ENCODE measurements around the gene MIR17HG.

The MIR17HG gene

DNA sequence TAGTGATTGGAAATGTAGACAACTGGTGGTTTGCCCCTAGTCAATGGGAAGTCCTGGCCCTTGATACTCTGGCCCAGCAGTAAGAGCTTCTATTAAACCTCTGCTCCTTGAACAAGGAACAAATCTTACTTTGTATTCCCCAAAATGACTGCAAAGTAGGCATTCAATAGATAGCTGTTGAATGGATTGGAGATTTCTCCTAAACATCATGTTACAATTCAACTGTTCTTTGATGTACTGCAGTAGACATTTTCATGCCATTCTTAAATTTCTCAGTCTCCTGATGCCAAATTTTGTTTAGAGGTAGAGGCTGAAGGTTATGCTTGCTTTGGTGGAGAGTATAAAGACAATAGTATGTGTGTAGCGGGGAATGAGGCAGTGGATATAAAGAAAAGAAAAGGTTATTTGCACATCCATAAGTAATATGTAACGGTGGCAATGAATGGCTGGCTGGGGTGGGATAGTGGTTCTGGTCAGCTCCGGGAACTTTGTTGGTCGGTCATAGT lies 12.8 kb downstream of the MIR17HG start:
- H3K9me3 ChIP-seq (ENCODE audit: insufficient read depth, low read depth, low read length): no peaks in the 10 kb centered on the region
- H4K8ac ChIP-seq (ENCODE audit: low read depth, low read length): no peak overlapping the region
- H2AFZ ChIP-seq (ENCODE audit: insufficient read depth, low read length, poor library complexity): no peak overlapping the region
- H3K36me3 ChIP-seq (ENCODE audit: control insufficient read depth in 1 of 2, insufficient read depth in 2 of 2, low read length in 2 of 2): peaks cover 0 to 15% of the 10 kb centered on the region in 2 experiments
- no CpG with 5 or more reads among the region's 4 CpGs for WGBS (ENCODE audit: extremely low coverage, insufficient coverage, insufficient read length)
- no peaks in the 10 kb centered on the region for H3K79me1 ChIP-seq (ENCODE audit: low read length)
- H3K14ac ChIP-seq (ENCODE audit: low read length): no peak overlapping the region
- H3K79me2 ChIP-seq (ENCODE audit: control insufficient read depth, insufficient read depth, low read length, poor library complexity): no peaks in the 10 kb centered on the region
- no peaks in the 10 kb centered on the region for H3K27me3 ChIP-seq (ENCODE audit: insufficient read depth, low read length)
- H3K4me3 ChIP-seq (ENCODE audit: low read depth, low read length): no peak overlapping the region
- H2BK120ac ChIP-seq (ENCODE audit: insufficient read depth, low read length, poor library complexity): no peak overlapping the region
- no peak for DNase-seq
- H3K18ac ChIP-seq (ENCODE audit: low read length): no peak overlapping the region
- H2BK5ac ChIP-seq (ENCODE audit: low read depth, low read length, poor library complexity): no peak overlapping the region
- H3K4ac ChIP-seq (ENCODE audit: low read depth, low read length): no peak overlapping the region
- no peak overlapping the region for H3K27ac ChIP-seq (ENCODE audit: low read depth, low read length)
- H3K23ac ChIP-seq (ENCODE audit: low read length): no peak overlapping the region
- H3K4me1 ChIP-seq (ENCODE audit: control insufficient read depth in 1 of 2, insufficient read depth in 2 of 2, low read length in 2 of 2): no peaks in the 10 kb centered on the region
- no peak overlapping the region for H2AK5ac ChIP-seq (ENCODE audit: low read length)
- no peak overlapping the region for H3K9ac ChIP-seq (ENCODE audit: low read length)
- H4K91ac ChIP-seq (ENCODE audit: low read depth, low read length): no peak overlapping the region
- no peak overlapping the region for H2BK12ac ChIP-seq (ENCODE audit: low read length)
- no peak overlapping the region for H3K4me2 ChIP-seq (ENCODE audit: low read length)
- H4K12ac ChIP-seq (ENCODE audit: low read depth, low read length): no peak overlapping the region

DNA sequence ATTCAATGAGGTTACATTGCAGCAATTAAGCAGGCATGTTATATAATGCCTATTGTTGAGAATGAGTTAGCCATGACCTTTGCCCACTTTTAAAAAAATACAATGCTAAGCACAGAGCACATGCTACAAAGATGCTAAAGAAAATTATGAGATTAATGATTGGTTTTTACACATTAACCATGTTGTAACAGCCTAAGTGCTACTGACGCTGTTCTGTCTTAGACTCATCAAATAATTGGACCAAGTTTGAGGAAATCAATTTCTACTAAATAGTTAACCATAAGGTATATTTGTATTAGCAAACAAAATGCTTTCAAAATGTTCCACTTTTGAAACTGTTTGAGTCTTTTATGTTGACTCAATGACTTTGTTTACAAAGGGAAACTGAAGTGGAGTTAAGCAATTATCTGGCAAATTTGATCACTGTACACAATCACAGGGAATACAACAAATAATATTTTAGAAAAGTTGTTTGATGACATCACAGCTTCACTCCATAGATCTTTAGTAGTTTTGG lies 14.3 kb downstream of the MIR17HG start:
- Histone ChIP-seq H4K8ac (ENCODE audit: low read depth, low read length) (no peak overlapping the region), H4K12ac (ENCODE audit: low read depth, low read length) (no peak overlapping the region), H3K23ac (ENCODE audit: low read length) (no peak overlapping the region), H3K4ac (ENCODE audit: low read depth, low read length) (no peak overlapping the region), H2BK5ac (ENCODE audit: low read depth, low read length, poor library complexity) (no peak overlapping the region), H3K9ac (ENCODE audit: low read length) (no peak overlapping the region), H2BK120ac (ENCODE audit: insufficient read depth, low read length, poor library complexity) (no peak overlapping the region), H3K79me1 (ENCODE audit: low read length) (no peaks in the 10 kb centered on the region), H3K27ac (ENCODE audit: low read depth, low read length) (no peak overlapping the region), H3K9me3 (ENCODE audit: insufficient read depth, low read depth, low read length) (no peaks in the 10 kb centered on the region), H3K36me3 (ENCODE audit: control insufficient read depth in 1 of 2, insufficient read depth in 2 of 2, low read length in 2 of 2) (peaks cover 0 to 10% of the 10 kb centered on the region in 2 experiments), H4K91ac (ENCODE audit: low read depth, low read length) (no peak overlapping the region), H3K4me3 (ENCODE audit: low read depth, low read length) (no peak overlapping the region), H3K14ac (ENCODE audit: low read length) (no peak overlapping the region), H3K4me2 (ENCODE audit: low read length) (no peak overlapping the region), H3K18ac (ENCODE audit: low read length) (no peak overlapping the region), H2AK5ac (ENCODE audit: low read length) (no peak overlapping the region), H2AFZ (ENCODE audit: insufficient read depth, low read length, poor library complexity) (no peak overlapping the region), H3K27me3 (ENCODE audit: insufficient read depth, low read length) (no peaks in the 10 kb centered on the region), H2BK12ac (ENCODE audit: low read length) (no peak overlapping the region), H3K4me1 (ENCODE audit: control insufficient read depth in 1 of 2, insufficient read depth in 2 of 2, low read length in 2 of 2) (no peaks in the 10 kb centered on the region), H3K79me2 (ENCODE audit: control insufficient read depth, insufficient read depth, low read length, poor library complexity) (no peaks in the 10 kb centered on the region)
- WGBS (ENCODE audit: extremely low coverage, insufficient coverage, insufficient read length): no CpG with 5 or more reads among the region's 1 CpG
- DNase-seq: no peak

- H3K18ac ChIP-seq (ENCODE audit: low read length): no peak overlapping the region
- no peak overlapping the region for H4K91ac ChIP-seq (ENCODE audit: low read depth, low read length)
- no peaks in the 10 kb centered on the region for H3K9me3 ChIP-seq (ENCODE audit: insufficient read depth, low read depth, low read length)
- H3K9ac ChIP-seq (ENCODE audit: low read length): no peak overlapping the region
- no peak overlapping the region for H3K4me3 ChIP-seq (ENCODE audit: low read depth, low read length)
- no peak overlapping the region for H3K4ac ChIP-seq (ENCODE audit: low read depth, low read length)
- no peak overlapping the region for H4K12ac ChIP-seq (ENCODE audit: low read depth, low read length)
- H2AK5ac ChIP-seq (ENCODE audit: low read length): no peak overlapping the region
- H2BK12ac ChIP-seq (ENCODE audit: low read length): no peak overlapping the region
- no peaks in the 10 kb centered on the region for H3K79me2 ChIP-seq (ENCODE audit: control insufficient read depth, insufficient read depth, low read length, poor library complexity)
- H4K8ac ChIP-seq (ENCODE audit: low read depth, low read length): no peak overlapping the region
- no peaks in the 10 kb centered on the region for H3K27me3 ChIP-seq (ENCODE audit: insufficient read depth, low read length)
- H3K4me2 ChIP-seq (ENCODE audit: low read length): no peak overlapping the region
- H2AFZ ChIP-seq (ENCODE audit: insufficient read depth, low read length, poor library complexity): no peak overlapping the region
- DNase-seq: no peak
- H3K79me1 ChIP-seq (ENCODE audit: low read length): no peaks in the 10 kb centered on the region
- H3K27ac ChIP-seq (ENCODE audit: low read depth, low read length): no peak overlapping the region
- H3K14ac ChIP-seq (ENCODE audit: low read length): no peak overlapping the region
- H2BK5ac ChIP-seq (ENCODE audit: low read depth, low read length, poor library complexity): no peak overlapping the region
- H3K4me1 ChIP-seq (ENCODE audit: control insufficient read depth in 1 of 2, insufficient read depth in 2 of 2, low read length in 2 of 2): peaks cover 0 to 2% of the 10 kb centered on the region in 2 experiments
- WGBS (ENCODE audit: extremely low coverage, insufficient coverage, insufficient read length): no CpG with 5 or more reads among the region's 1 CpG
- peaks cover 0 to 4% of the 10 kb centered on the region in 2 experiments for H3K36me3 ChIP-seq (ENCODE audit: control insufficient read depth in 1 of 2, insufficient read depth in 2 of 2, low read length in 2 of 2)
- no peak overlapping the region for H3K23ac ChIP-seq (ENCODE audit: low read length)
- no peak overlapping the region for H2BK120ac ChIP-seq (ENCODE audit: insufficient read depth, low read length, poor library complexity)
Observed at GRCh38 chr13:91362908-91363307, 15.4 kb downstream of the MIR17HG start.

- H3K27ac ChIP-seq (ENCODE audit: low read depth, low read length): no peak overlapping the region
- H4K12ac ChIP-seq (ENCODE audit: low read depth, low read length): no peak overlapping the region
- WGBS (ENCODE audit: extremely low coverage, insufficient coverage, insufficient read length): no CpG with 5 or more reads among the region's 1 CpG
- H2AK5ac ChIP-seq (ENCODE audit: low read length): no peak overlapping the region
- no peak for DNase-seq
- no peak overlapping the region for H4K8ac ChIP-seq (ENCODE audit: low read depth, low read length)
- no peak overlapping the region for H3K23ac ChIP-seq (ENCODE audit: low read length)
- H3K9me3 ChIP-seq (ENCODE audit: insufficient read depth, low read depth, low read length): no peaks in the 10 kb centered on the region
- no peaks in the 10 kb centered on the region for H3K27me3 ChIP-seq (ENCODE audit: insufficient read depth, low read length)
- H2AFZ ChIP-seq (ENCODE audit: insufficient read depth, low read length, poor library complexity): no peak overlapping the region
- H2BK12ac ChIP-seq (ENCODE audit: low read length): no peak overlapping the region
- no peak overlapping the region for H3K4me3 ChIP-seq (ENCODE audit: low read depth, low read length)
- no peaks in the 10 kb centered on the region for H3K79me2 ChIP-seq (ENCODE audit: control insufficient read depth, insufficient read depth, low read length, poor library complexity)
- no peak overlapping the region for H2BK5ac ChIP-seq (ENCODE audit: low read depth, low read length, poor library complexity)
- no peak overlapping the region for H3K18ac ChIP-seq (ENCODE audit: low read length)
- no peak overlapping the region for H2BK120ac ChIP-seq (ENCODE audit: insufficient read depth, low read length, poor library complexity)
- peaks cover 5% of the 10 kb centered on the region for H3K79me1 ChIP-seq (ENCODE audit: low read length)
- H3K36me3 ChIP-seq (ENCODE audit: control insufficient read depth in 1 of 2, insufficient read depth in 2 of 2, low read length in 2 of 2): peaks cover 0 to 1% of the 10 kb centered on the region in 2 experiments
- no peak overlapping the region for H3K9ac ChIP-seq (ENCODE audit: low read length)
- H3K4ac ChIP-seq (ENCODE audit: low read depth, low read length): no peak overlapping the region
- no peak overlapping the region for H3K14ac ChIP-seq (ENCODE audit: low read length)
- no peak overlapping the region for H3K4me2 ChIP-seq (ENCODE audit: low read length)
- no peak overlapping the region for H4K91ac ChIP-seq (ENCODE audit: low read depth, low read length)
- peaks cover 5 to 10% of the 10 kb centered on the region in 2 experiments for H3K4me1 ChIP-seq (ENCODE audit: control insufficient read depth in 1 of 2, insufficient read depth in 2 of 2, low read length in 2 of 2)
Observed at GRCh38 chr13:91368101-91368500, 20.6 kb downstream of the MIR17HG start.

All from trophoblast cell (in vitro differentiated cells and primary cell).